Neural cell (in vitro differentiated cells): ENCODE data around the gene ITIH2.

Experiments used
- CTCF ChIP-seq: fragments of 450-650 bp; IDR thresholded peaks from 2 replicates; pipeline ENCODE4 v1.5.1; 2014; ENCODE audit warnings: antibody characterized with exemption, mild to moderate bottlenecking, moderate library complexity; ENCODE audit not compliant: poor library complexity, severe bottlenecking
- EP300 ChIP-seq: fragments of 450-650 bp; conservative IDR thresholded peaks from 2 replicates; pipeline ENCODE4 v1.6.1; 2014; ENCODE audit warnings: antibody characterized with exemption, mild to moderate bottlenecking, moderate library complexity; ENCODE audit not compliant: poor library complexity, severe bottlenecking
- EZH2 ChIP-seq: fragments of 200-600, 300-800 bp; shearing (Covaris generic), sonication (generic); IDR thresholded peaks from 2 replicates; pipeline ENCODE4 v1.6.1; 2014; ENCODE audit warnings: antibody characterized with exemption, low read length, borderline replicate concordance, mild to moderate bottlenecking; ENCODE audit not compliant: insufficient read depth, poor library complexity, severe bottlenecking
- MXI1 ChIP-seq: fragments of 450-650 bp; conservative IDR thresholded peaks from 2 replicates; pipeline ENCODE4 v1.6.1; 2014; ENCODE audit warnings: antibody characterized with exemption, mild to moderate bottlenecking; ENCODE audit not compliant: poor library complexity, severe bottlenecking
- POLR2AphosphoS5 ChIP-seq: IDR thresholded peaks from 2 replicates; pipeline ENCODE4 v1.6.1; 2012
- RAD21 ChIP-seq: fragments of 450-650 bp; conservative IDR thresholded peaks from 2 replicates; pipeline ENCODE4 v1.6.1; 2014; ENCODE audit warnings: antibody characterized with exemption, mild to moderate bottlenecking, moderate library complexity
- SMC3 ChIP-seq: fragments of 450-650 bp; conservative IDR thresholded peaks from 2 replicates; pipeline ENCODE4 v1.6.1; 2014; ENCODE audit warnings: antibody characterized with exemption, mild to moderate bottlenecking, moderate library complexity; ENCODE audit not compliant: poor library complexity
- TF ChIP-seq, protein P1 (sequence below): IDR thresholded peaks from 2 replicates; pipeline ENCODE4 v1.6.1; 2012; ENCODE audit warnings: borderline replicate concordance

- no peak for TF ChIP-seq EZH2
- TF ChIP-seq CTCF, result no peak
- TF ChIP-seq, protein P1, sequence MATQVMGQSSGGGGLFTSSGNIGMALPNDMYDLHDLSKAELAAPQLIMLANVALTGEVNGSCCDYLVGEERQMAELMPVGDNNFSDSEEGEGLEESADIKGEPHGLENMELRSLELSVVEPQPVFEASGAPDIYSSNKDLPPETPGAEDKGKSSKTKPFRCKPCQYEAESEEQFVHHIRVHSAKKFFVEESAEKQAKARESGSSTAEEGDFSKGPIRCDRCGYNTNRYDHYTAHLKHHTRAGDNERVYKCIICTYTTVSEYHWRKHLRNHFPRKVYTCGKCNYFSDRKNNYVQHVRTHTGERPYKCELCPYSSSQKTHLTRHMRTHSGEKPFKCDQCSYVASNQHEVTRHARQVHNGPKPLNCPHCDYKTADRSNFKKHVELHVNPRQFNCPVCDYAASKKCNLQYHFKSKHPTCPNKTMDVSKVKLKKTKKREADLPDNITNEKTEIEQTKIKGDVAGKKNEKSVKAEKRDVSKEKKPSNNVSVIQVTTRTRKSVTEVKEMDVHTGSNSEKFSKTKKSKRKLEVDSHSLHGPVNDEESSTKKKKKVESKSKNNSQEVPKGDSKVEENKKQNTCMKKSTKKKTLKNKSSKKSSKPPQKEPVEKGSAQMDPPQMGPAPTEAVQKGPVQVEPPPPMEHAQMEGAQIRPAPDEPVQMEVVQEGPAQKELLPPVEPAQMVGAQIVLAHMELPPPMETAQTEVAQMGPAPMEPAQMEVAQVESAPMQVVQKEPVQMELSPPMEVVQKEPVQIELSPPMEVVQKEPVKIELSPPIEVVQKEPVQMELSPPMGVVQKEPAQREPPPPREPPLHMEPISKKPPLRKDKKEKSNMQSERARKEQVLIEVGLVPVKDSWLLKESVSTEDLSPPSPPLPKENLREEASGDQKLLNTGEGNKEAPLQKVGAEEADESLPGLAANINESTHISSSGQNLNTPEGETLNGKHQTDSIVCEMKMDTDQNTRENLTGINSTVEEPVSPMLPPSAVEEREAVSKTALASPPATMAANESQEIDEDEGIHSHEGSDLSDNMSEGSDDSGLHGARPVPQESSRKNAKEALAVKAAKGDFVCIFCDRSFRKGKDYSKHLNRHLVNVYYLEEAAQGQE, result no peak
- no peak for TF ChIP-seq EP300
- TF ChIP-seq MXI1, result no peak
- no peak for TF ChIP-seq POLR2AphosphoS5
- no peak for TF ChIP-seq RAD21
- TF ChIP-seq SMC3, result no peak
These were observed 6.6 kb upstream of the ITIH2 start for GRCh38 chr10:7696545-7696944.
